Dermis blood vessel endothelial cell (primary cell): ENCODE results near the gene ATP8A1. TPM values are rescaled to one million over a fixed set of nuclear protein-coding genes. Genes with fewer than 3 reads are reported as not detected.

Experiments
- DNase-seq: peaks from one replicate; pipeline ENCODE4 v3.0.0; 2010
- total RNA-seq: library from RNA; depleted of rRNA; stranded (reverse); fragments of >200 nt; gene quantifications from 2 replicates; pipeline ENCODE4 v1.2.3, GENCODE V29; 2014

Gene ATP8A1
- total RNA-seq, 1 donor from 2014 or later = 40.8 TPM

GRCh38 chr4:42646999-42647541 is 9.8 kb downstream of the ATP8A1 start:
- no peak for DNase-seq

GRCh38 chr4:42646013-42646784 is 10.7 kb downstream of the ATP8A1 start:
- no peak for DNase-seq

- DNase-seq = no peak
These were observed 12.0 kb downstream of the ATP8A1 start for GRCh38 chr4:42644897-42645296.

GRCh38 chr4:42643685-42644084 is 13.2 kb downstream of the ATP8A1 start:
- DNase-seq = no peak

- no peak for DNase-seq
These were observed 13.9 kb downstream of the ATP8A1 start for GRCh38 chr4:42642845-42643615.

GRCh38 chr4:42642101-42642797 is 14.7 kb downstream of the ATP8A1 start:
- no peak for DNase-seq

GRCh38 chr4:42641656-42642055 is 15.2 kb downstream of the ATP8A1 start:
- DNase-seq = no peak

GRCh38 chr4:42641161-42641560 is 15.7 kb downstream of the ATP8A1 start:
- DNase-seq = no peak

GRCh38 chr4:42640613-42641012 is 16.3 kb downstream of the ATP8A1 start:
- no peak for DNase-seq

GRCh38 chr4:42638993-42639392 is 17.9 kb downstream of the ATP8A1 start:
- no peak for DNase-seq

- no peak for DNase-seq
These were observed 18.6 kb downstream of the ATP8A1 start for GRCh38 chr4:42638321-42638720.

- no peak for DNase-seq
These were observed 19.0 kb downstream of the ATP8A1 start for GRCh38 chr4:42637867-42638266.

- no peak for DNase-seq
These were observed 19.8 kb downstream of the ATP8A1 start for GRCh38 chr4:42637104-42637503.

GRCh38 chr4:42636645-42636949 is 20.3 kb downstream of the ATP8A1 start:
- no peak for DNase-seq

GRCh38 chr4:42633605-42634388 is 23.1 kb downstream of the ATP8A1 start:
- no peak for DNase-seq

GRCh38 chr4:42632653-42633382 is 24.1 kb downstream of the ATP8A1 start:
- DNase-seq = no peak

GRCh38 chr4:42630908-42631307 is 26.0 kb downstream of the ATP8A1 start:
- DNase-seq = no peak

- no peak for DNase-seq
These were observed 28.2 kb downstream of the ATP8A1 start for GRCh38 chr4:42628740-42629139.

- no peak for DNase-seq
These were observed 28.8 kb downstream of the ATP8A1 start for GRCh38 chr4:42627885-42628646.

GRCh38 chr4:42626629-42627146 is 30.2 kb downstream of the ATP8A1 start:
- DNase-seq = no peak

GRCh38 chr4:42625329-42625728 is 31.6 kb downstream of the ATP8A1 start:
- DNase-seq = no peak
